Activated CD4-positive, alpha-beta T cell treated with anti-CD3 and anti-CD28 coated beads for 36 hours (primary cell): ENCODE measurements around the gene GUCA2B. TPM values are rescaled to one million over a fixed set of nuclear protein-coding genes. Genes with fewer than 3 reads are reported as not detected.

Experiments used
- ATAC-seq: fragments of 200-7000 bp; cut with Tn5 transposase; one replicate; pipeline ENCODE4 v1.10.0; 2021; ENCODE audit warnings: mild to moderate bottlenecking, moderate library complexity
- CTCF ChIA-PET: fragments of 350-600 bp; sonication (Branson Sonifier 250); formaldehyde crosslinking; loops from one replicate; lab custom pipeline; 2021; ENCODE audit warnings: antibody characterized with exemption; lab: Charles Lee
- POLR2A ChIA-PET: fragments of 350-600 bp; sonication (Branson Sonifier 250); formaldehyde crosslinking; loops from one replicate; lab custom pipeline; 2021; ENCODE audit warnings: antibody characterized with exemption, inconsistent platforms; lab: Charles Lee
- DNase-seq: peaks from one replicate; pipeline ENCODE4 v3.0.0-alpha.2; 2020
- H3K27ac Mint-ChIP-seq: one replicate; pipeline ENCODE4 v1.8.0; 2021; ENCODE audit warnings: mixed read lengths
- H3K27me3 Mint-ChIP-seq: one replicate; pipeline ENCODE4 v1.8.0; 2021; ENCODE audit warnings: mixed read lengths
- H3K36me3 Mint-ChIP-seq: one replicate; pipeline ENCODE4 v1.8.0; 2021; ENCODE audit warnings: low read depth, mixed read lengths
- H3K4me1 Mint-ChIP-seq: one replicate; pipeline ENCODE4 v1.8.0; 2021; ENCODE audit warnings: mixed read lengths
- H3K4me3 Mint-ChIP-seq: one replicate; pipeline ENCODE4 v1.8.0; 2021; ENCODE audit warnings: mild to moderate bottlenecking, moderate library complexity, mixed read lengths
- H3K9me3 Mint-ChIP-seq: one replicate; pipeline ENCODE4 v1.8.0; 2021; ENCODE audit warnings: low read depth, mixed read lengths
- intact Hi-C, 2 experiments: fragments of 100-400 bp; cut with DNase I in 1 of 2; cut with micrococcal nuclease in 1 of 2; formaldehyde crosslinking; loops; one replicate each; pipeline versions ENCODE4 v1.14.2 to v1.15.1; 2022 to 2024; cut with DNase I, micrococcal nuclease
- total RNA-seq, 2 experiments: library from RNA; stranded (reverse); gene quantifications; one replicate each; pipeline ENCODE4 v1.2.3, GENCODE V29; 2021

The GUCA2B gene
- total RNA-seq, 2 experiments from 2014 or later: not detected

GRCh38 chr1:42155362-42155761 is 2.2 kb downstream of the GUCA2B start:
- POLR2A ChIA-PET: no interaction called here
- intact Hi-C loops: loop anchor here (5.0 to 10.0 kb wide), 2 partner anchors 331 to 583 kb away; no protein-coding TSS in a partner anchor
- no peak overlapping the region for H3K4me3 Mint-ChIP-seq
- peaks cover under 1% of the 10 kb centered on the region for H3K9me3 Mint-ChIP-seq
- H3K27ac Mint-ChIP-seq: no peak overlapping the region
- peaks cover 4% of the 10 kb centered on the region for H3K4me1 Mint-ChIP-seq
- no peak for DNase-seq
- H3K36me3 Mint-ChIP-seq: no peaks in the 10 kb centered on the region
- ATAC-seq: no peak
- peaks cover 2% of the 10 kb centered on the region for H3K27me3 Mint-ChIP-seq
- CTCF ChIA-PET: interaction anchor here (0.6 to 3.5 kb wide), 3 partner anchors 9 to 36 kb away, joined by 3 to 16 read pairs (median 4); no protein-coding TSS in a partner anchor

- Mint-ChIP-seq H3K9me3 (peaks cover 13% of the 10 kb centered on the region), H3K4me1 (peaks cover 4% of the 10 kb centered on the region), H3K27me3 (peaks cover 2% of the 10 kb centered on the region), H3K27ac (no peak overlapping the region), H3K4me3 (no peak overlapping the region), H3K36me3 (peaks cover 2% of the 10 kb centered on the region)
- CTCF ChIA-PET: interaction anchor here (0.8 kb wide), 1 partner anchor 16 kb away, joined by 3 read pairs; no protein-coding TSS in a partner anchor
- ATAC-seq: peak; percentile 66
- DNase-seq: peak; percentile 38
- intact Hi-C loops: loop anchor here (5.0 to 10.0 kb wide), 2 partner anchors 333 to 585 kb away; no protein-coding TSS in a partner anchor
- POLR2A ChIA-PET: no interaction called here
These were observed 4.5 kb downstream of the GUCA2B start for GRCh38 chr1:42157667-42158066.

- Mint-ChIP-seq H3K36me3 (peaks cover 2% of the 10 kb centered on the region), H3K4me1 (peaks cover 4% of the 10 kb centered on the region), H3K27me3 (peaks cover 2% of the 10 kb centered on the region), H3K9me3 (peaks cover 13% of the 10 kb centered on the region), H3K4me3 (no peak overlapping the region), H3K27ac (no peak overlapping the region)
- ChIA-PET CTCF (interaction anchor here (0.6 to 1.1 kb wide), 3 partner anchors 16 to 19 kb away, joined by 3 to 5 read pairs (median 3); no protein-coding TSS in a partner anchor), POLR2A (no interaction called here)
- ATAC-seq (no peak), DNase-seq (no peak)
- intact Hi-C loops: loop anchor here (5.0 to 10.0 kb wide), 2 partner anchors 333 to 586 kb away; no protein-coding TSS in a partner anchor
These were observed 5.0 kb downstream of the GUCA2B start for GRCh38 chr1:42158189-42158588.

- peaks cover 2% of the 10 kb centered on the region for H3K36me3 Mint-ChIP-seq
- H3K4me3 Mint-ChIP-seq: no peak overlapping the region
- DNase-seq: no peak
- H3K27me3 Mint-ChIP-seq: peaks cover 2% of the 10 kb centered on the region
- ChIA-PET CTCF (interaction anchor here (0.5 to 1.5 kb wide), 2 partner anchors 11 to 37 kb away, joined by 4 to 7 read pairs; no protein-coding TSS in a partner anchor), POLR2A (no interaction called here)
- peaks cover 13% of the 10 kb centered on the region for H3K9me3 Mint-ChIP-seq
- no peak overlapping the region for H3K27ac Mint-ChIP-seq
- peaks cover 4% of the 10 kb centered on the region for H3K4me1 Mint-ChIP-seq
- intact Hi-C loops: no loop called here
- ATAC-seq: no peak
These were observed 9.0 kb downstream of the GUCA2B start for GRCh38 chr1:42162181-42162580.

- Mint-ChIP-seq H3K9me3 (peaks cover 13% of the 10 kb centered on the region), H3K4me1 (no peaks in the 10 kb centered on the region), H3K4me3 (no peak overlapping the region), H3K27ac (no peak overlapping the region), H3K27me3 (peaks cover 2% of the 10 kb centered on the region), H3K36me3 (peaks cover 2% of the 10 kb centered on the region)
- POLR2A ChIA-PET: no interaction called here
- DNase-seq (no peak), ATAC-seq (no peak)
- intact Hi-C loops: no loop called here
- CTCF ChIA-PET: interaction anchor here (0.9 to 1.5 kb wide), 2 partner anchors 10 to 12 kb away, joined by 4 to 7 read pairs; no protein-coding TSS in a partner anchor
These were observed 9.9 kb downstream of the GUCA2B start for GRCh38 chr1:42163114-42163513.

- no peak overlapping the region for H3K27ac Mint-ChIP-seq
- H3K36me3 Mint-ChIP-seq: peaks cover 2% of the 10 kb centered on the region
- H3K27me3 Mint-ChIP-seq: peaks cover 2% of the 10 kb centered on the region
- ATAC-seq (no peak), DNase-seq (no peak)
- no peak overlapping the region for H3K4me3 Mint-ChIP-seq
- intact Hi-C loops: no loop called here
- no peaks in the 10 kb centered on the region for H3K4me1 Mint-ChIP-seq
- ChIA-PET POLR2A (no interaction called here), CTCF (interaction anchor here (0.6 to 1.5 kb wide), 3 partner anchors 9 to 156 kb away, joined by 3 to 7 read pairs (median 4); no protein-coding TSS in a partner anchor)
- H3K9me3 Mint-ChIP-seq: peaks cover 13% of the 10 kb centered on the region
These were observed 10.6 kb downstream of the GUCA2B start for GRCh38 chr1:42163536-42164503.

- Mint-ChIP-seq H3K9me3 (peaks cover 13% of the 10 kb centered on the region), H3K4me3 (no peak within 1 kb of the TSS), H3K4me1 (no peaks in the 10 kb centered on the region), H3K36me3 (peaks cover 2% of the 10 kb centered on the region), H3K27me3 (peaks cover 2% of the 10 kb centered on the region), H3K27ac (no peak within 1 kb of the TSS)
- no peak for ATAC-seq
- ChIA-PET CTCF (interaction anchor here (0.6 to 0.8 kb wide), 2 partner anchors 155 to 667 kb away, joined by 3 read pairs; no protein-coding TSS in a partner anchor), POLR2A (no interaction called here)
- no peak for DNase-seq
- intact Hi-C loops: no loop called here
These were observed 11.6 kb downstream of the GUCA2B start, which contains the start of gene GUCA2A for GRCh38 chr1:42164551-42165420. TSS of gene GUCA2A (minus strand) at chr1:42164745. CDS start at chr1:42164712, 33 bp downstream.

GRCh38 chr1:42165511-42166210 is 12.5 kb downstream of the GUCA2B start:
- CTCF ChIA-PET: interaction anchor here (0.8 to 1.0 kb wide), 2 partner anchors 8 to 666 kb away, joined by 3 read pairs; no protein-coding TSS in a partner anchor
- no peak overlapping the region for H3K27ac Mint-ChIP-seq
- ATAC-seq (no peak), DNase-seq (no peak)
- peaks cover 9% of the 10 kb centered on the region for H3K9me3 Mint-ChIP-seq
- intact Hi-C loops: no loop called here
- peaks cover 2% of the 10 kb centered on the region for H3K36me3 Mint-ChIP-seq
- no peak overlapping the region for H3K4me3 Mint-ChIP-seq
- no peaks in the 10 kb centered on the region for H3K4me1 Mint-ChIP-seq
- POLR2A ChIA-PET: no interaction called here
- peaks cover under 1% of the 10 kb centered on the region for H3K27me3 Mint-ChIP-seq

GRCh38 chr1:42167611-42168390 is 14.6 kb downstream of the GUCA2B start:
- CTCF ChIA-PET: interaction anchor here (0.6 kb wide), 1 partner anchor 626 kb away, joined by 3 read pairs; no protein-coding TSS in a partner anchor
- H3K4me3 Mint-ChIP-seq: no peak overlapping the region
- POLR2A ChIA-PET: no interaction called here
- intact Hi-C loops: no loop called here
- H3K36me3 Mint-ChIP-seq: no peaks in the 10 kb centered on the region
- no peaks in the 10 kb centered on the region for H3K4me1 Mint-ChIP-seq
- no peak for ATAC-seq
- H3K27me3 Mint-ChIP-seq: peaks cover 3% of the 10 kb centered on the region
- DNase-seq: no peak
- no peak overlapping the region for H3K27ac Mint-ChIP-seq
- no peaks in the 10 kb centered on the region for H3K9me3 Mint-ChIP-seq

GRCh38 chr1:42168391-42168670 is 15.1 kb downstream of the GUCA2B start:
- CTCF ChIA-PET: interaction anchor here (0.6 kb wide), 1 partner anchor 53 kb away, joined by 3 read pairs; no protein-coding TSS in a partner anchor
- intact Hi-C loops: no loop called here
- H3K27me3 Mint-ChIP-seq: peaks cover 3% of the 10 kb centered on the region
- H3K36me3 Mint-ChIP-seq: no peaks in the 10 kb centered on the region
- no peaks in the 10 kb centered on the region for H3K9me3 Mint-ChIP-seq
- no peak for DNase-seq
- no peaks in the 10 kb centered on the region for H3K4me1 Mint-ChIP-seq
- H3K4me3 Mint-ChIP-seq: no peak overlapping the region
- POLR2A ChIA-PET: no interaction called here
- H3K27ac Mint-ChIP-seq: no peak overlapping the region
- no peak for ATAC-seq
